ENCODE data around the gene JADE1.

GRCh38 chr4:128869776-128870509 lies 60.4 kb downstream of the JADE1 start:
- TF ChIP-seq CTCF (conservative IDR thresholded peaks at IDR 0.05; ENCODE audit: low read length) (no peak), EZH2phosphoT487 (IDR thresholded peaks at IDR 0.05; ENCODE audit: borderline replicate concordance) (no peak)
